H9 (cell line): ENCODE data around the gene TCF20. TPM values are rescaled to one million over a fixed set of nuclear protein-coding genes. Genes with fewer than 3 reads are reported as not detected.
A peak's percentile ranks its signal among the peaks of the same experiment; 100 is the strongest.

Experiments used
- DNase-seq: peaks from one replicate; pipeline ENCODE4 v3.0.0-alpha.2; 2017
- H2AFZ ChIP-seq: one replicate; pipeline ENCODE4 v1.6.1; 2013; ENCODE audit warnings: mild to moderate bottlenecking, low read length, control low read depth, moderate library complexity
- H2AK5ac ChIP-seq: 2 replicates; pipeline ENCODE4 v1.6.1; 2013; ENCODE audit warnings: low read length, control low read depth, mixed read lengths; ENCODE audit not compliant: insufficient read length
- H2BK120ac ChIP-seq: one replicate; pipeline ENCODE4 v1.6.1; 2013; ENCODE audit warnings: low read depth, mild to moderate bottlenecking, low read length, control low read depth, inconsistent platforms; ENCODE audit not compliant: poor library complexity, severe bottlenecking
- H2BK12ac ChIP-seq: 2 replicates; pipeline ENCODE4 v1.6.1; 2013; ENCODE audit warnings: low read length, control low read depth, mixed read lengths, low read depth; ENCODE audit not compliant: insufficient read length
- H2BK15ac ChIP-seq: 2 replicates; pipeline ENCODE4 v1.6.1; 2013; ENCODE audit warnings: low read depth, low read length, control low read depth
- H2BK20ac ChIP-seq: one replicate; pipeline ENCODE4 v1.6.1; 2013; ENCODE audit warnings: low read depth, mild to moderate bottlenecking, low read length, control low read depth, inconsistent platforms; ENCODE audit not compliant: poor library complexity, severe bottlenecking
- H2BK5ac ChIP-seq: 2 replicates; pipeline ENCODE4 v1.6.1; 2013; ENCODE audit warnings: low read length, control low read depth, mixed read lengths; ENCODE audit not compliant: insufficient read length
- H3K14ac ChIP-seq: 2 replicates; pipeline ENCODE4 v1.6.1; 2013; ENCODE audit warnings: low read length, control low read depth; ENCODE audit not compliant: insufficient read depth
- H3K18ac ChIP-seq: 2 replicates; pipeline ENCODE4 v1.6.1; 2013; ENCODE audit warnings: low read depth, mild to moderate bottlenecking, mixed read lengths, low read length, control low read depth; ENCODE audit not compliant: insufficient read length
- H3K23ac ChIP-seq: 2 replicates; pipeline ENCODE4 v1.6.1; 2013; ENCODE audit warnings: low read length, control low read depth, mixed read lengths, low read depth; ENCODE audit not compliant: insufficient read length
- H3K23me2 ChIP-seq: 2 replicates; pipeline ENCODE4 v1.6.1; 2013; ENCODE audit warnings: low read depth, mild to moderate bottlenecking, mixed read lengths, low read length, control low read depth; ENCODE audit not compliant: insufficient read length, poor library complexity, severe bottlenecking
- H3K27ac ChIP-seq: 2 replicates; pipeline ENCODE4 v1.5.1; 2013; ENCODE audit warnings: low read length, control low read depth, mixed read lengths, low read depth; ENCODE audit not compliant: insufficient read length
- H3K27me3 ChIP-seq: 2 replicates; pipeline ENCODE4 v1.6.1; 2013; ENCODE audit warnings: low read length, control low read depth, inconsistent platforms; ENCODE audit not compliant: insufficient read depth
- H3K4ac ChIP-seq: 2 replicates; pipeline ENCODE4 v1.6.1; 2013; ENCODE audit warnings: low read depth, mild to moderate bottlenecking, control low read depth, inconsistent platforms, low read length, moderate library complexity
- H3K4me1 ChIP-seq: 2 replicates; pipeline ENCODE4 v1.6.1; 2013; ENCODE audit warnings: low read length, control low read depth, inconsistent platforms; ENCODE audit not compliant: insufficient read depth
- H3K4me2 ChIP-seq: 2 replicates; pipeline ENCODE4 v1.6.1; 2013; ENCODE audit warnings: low read length, control low read depth, mixed read lengths; ENCODE audit not compliant: insufficient read length, insufficient read depth
- H3K56ac ChIP-seq: 2 replicates; pipeline ENCODE4 v1.6.1; 2013; ENCODE audit warnings: low read depth, mild to moderate bottlenecking, mixed read lengths, low read length, control low read depth; ENCODE audit not compliant: insufficient read length
- H3K79me1 ChIP-seq: 2 replicates; pipeline ENCODE4 v1.6.1; 2013; ENCODE audit warnings: low read depth, mild to moderate bottlenecking, moderate library complexity, low read length, control low read depth, inconsistent platforms; ENCODE audit not compliant: insufficient read depth, poor library complexity, severe bottlenecking
- H3K79me2 ChIP-seq: 2 replicates; pipeline ENCODE4 v1.6.1; 2013; ENCODE audit warnings: low read length, control low read depth, inconsistent platforms; ENCODE audit not compliant: insufficient read depth
- H3K9ac ChIP-seq: 2 replicates; pipeline ENCODE4 v1.6.1; 2013; ENCODE audit warnings: low read length, control low read depth, mixed read lengths; ENCODE audit not compliant: insufficient read length; ENCODE audit errors: extremely low read depth
- H3K9me3 ChIP-seq: one replicate; pipeline ENCODE4 v1.6.1; 2013; ENCODE audit warnings: low read depth, low read length, inconsistent platforms; ENCODE audit not compliant: control insufficient read depth
- H3T11ph ChIP-seq: one replicate; pipeline ENCODE4 v1.6.1; 2013; ENCODE audit warnings: mild to moderate bottlenecking, low read length, control low read depth, inconsistent platforms
- H4K20me1 ChIP-seq: one replicate; pipeline ENCODE4 v1.6.1; 2013; ENCODE audit not compliant: control insufficient read depth, insufficient read length, insufficient read depth
- H4K5ac ChIP-seq: 2 replicates; pipeline ENCODE4 v1.6.1; 2013; ENCODE audit warnings: low read depth, mild to moderate bottlenecking, mixed read lengths, low read length, control low read depth; ENCODE audit not compliant: insufficient read length
- H4K8ac ChIP-seq: replicated peaks from 2 replicates; pipeline ENCODE4 v1.6.1; 2013; ENCODE audit warnings: low read length, control low read depth, mixed read lengths, low read depth; ENCODE audit not compliant: insufficient read length
- H4K91ac ChIP-seq: 2 replicates; pipeline ENCODE4 v1.6.1; 2013; ENCODE audit warnings: low read depth, mild to moderate bottlenecking, moderate library complexity, mixed read lengths, low read length, control low read depth; ENCODE audit not compliant: insufficient read length
- H3K27ac Mint-ChIP-seq, 3 experiments: 2 replicates in 2 of 3; 3 replicates in 1 of 3; pipeline ENCODE4 v1.8.0; 2020 to 2021; ENCODE audit warnings: mixed read lengths in 3 of 3, mild to moderate bottlenecking in 1 of 3, moderate library complexity in 1 of 3
- H3K27me3 Mint-ChIP-seq: 2 replicates; pipeline ENCODE4 v1.8.0; 2021; ENCODE audit warnings: low read depth, mild to moderate bottlenecking, moderate library complexity, mixed read lengths
- H3K36me3 Mint-ChIP-seq, 3 experiments: 2 replicates in 2 of 3; 3 replicates in 1 of 3; pipeline ENCODE4 v1.8.0; 2020 to 2021; ENCODE audit warnings: low read depth in 3 of 3, mixed read lengths in 3 of 3; ENCODE audit not compliant: insufficient read depth in 1 of 3
- H3K4me1 Mint-ChIP-seq, 2 experiments: 2 replicates each; pipeline ENCODE4 v1.8.0; 2020; ENCODE audit warnings: mixed read lengths in 2 of 2
- H3K4me3 Mint-ChIP-seq, 2 experiments: 2 replicates in 1 of 2; 3 replicates in 1 of 2; pipeline ENCODE4 v1.8.0; 2020 to 2021; ENCODE audit warnings: mild to moderate bottlenecking in 2 of 2, mixed read lengths in 2 of 2, moderate library complexity in 1 of 2
- H3K9me3 Mint-ChIP-seq, 2 experiments: 2 replicates in 1 of 2; 3 replicates in 1 of 2; pipeline ENCODE4 v1.8.0; 2020; ENCODE audit warnings: mild to moderate bottlenecking in 2 of 2, mixed read lengths in 2 of 2, moderate library complexity in 1 of 2
- WGBS: extraction: QIAGEN DNeasy Blood & Tissue Kit; methylation state at CpG from one replicate; pipeline ENCODE4 v1.1.7; 2013; ENCODE audit warnings: missing lambda C conversion rate, low lambda C conversion rate, mixed read lengths; ENCODE audit not compliant: insufficient read length; ENCODE audit errors: extremely low coverage; 5-methylcytosine and 5-hydroxymethylcytosine counted together
- total RNA-seq: library from RNA; stranded (reverse); gene quantifications from 2 replicates; pipeline ENCODE4 v1.2.1, GENCODE V29; 2021
- TF ChIP-seq, protein P1 (sequence below): fragments of 200-600 bp; sonication (generic); conservative IDR thresholded peaks from 3 replicates; pipeline ENCODE4 v1.8.0; 2021; ENCODE audit warnings: antibody characterized with exemption, mild to moderate bottlenecking

TCF20 gene
- total RNA-seq, 1 experiment from 2014 or later = 75.6 TPM

DNA sequence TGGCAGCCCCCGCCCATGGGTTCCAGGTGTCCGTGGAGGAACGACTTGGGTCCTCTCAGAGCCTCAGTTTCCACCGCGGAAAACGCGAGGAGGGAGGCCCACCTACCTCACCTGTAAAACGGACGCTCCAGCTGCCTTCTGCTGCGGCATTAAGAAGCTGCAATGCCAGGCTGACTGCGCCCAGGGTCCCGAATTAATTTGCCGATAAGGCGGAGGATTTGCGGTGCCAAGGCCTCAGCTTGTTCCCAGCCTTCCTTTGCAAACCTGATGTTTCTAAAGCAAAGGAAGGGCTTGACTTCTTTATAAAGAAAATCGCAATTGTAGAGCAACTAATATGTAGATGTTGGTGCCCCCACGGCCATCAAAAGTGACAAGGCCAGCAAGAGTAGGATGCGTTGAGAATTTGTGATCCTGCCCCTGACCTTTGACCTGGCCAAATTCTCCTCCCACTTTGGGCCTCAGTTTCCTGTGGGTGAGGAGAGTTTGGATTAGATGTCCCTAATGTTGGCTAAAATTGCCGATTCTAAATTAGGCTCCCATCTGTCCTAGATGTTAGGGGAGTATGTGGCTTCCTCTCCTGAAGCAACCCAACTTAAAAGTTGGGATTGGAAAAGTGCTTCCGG is 849 bp upstream of the TCF20 start:
- Histone ChIP-seq H2BK15ac (no peak overlapping the region), H2BK20ac (no peak overlapping the region), H3K9me3 (no peaks in the 10 kb centered on the region), H3K18ac (peak overlapping the region; percentile 36), H3K4me1 (peaks cover 6% of the 10 kb centered on the region), H3K14ac (no peak overlapping the region), H3K56ac (no peak overlapping the region), H4K20me1 (no peaks in the 10 kb centered on the region), H3K27ac (no peak overlapping the region), H4K91ac (no peak overlapping the region), H2AK5ac (no peak overlapping the region), H3K4ac (no peak overlapping the region), H4K8ac (no peak overlapping the region), H2BK12ac (no peak overlapping the region), H3K27me3 (0 out of 2 replicates have a peak, but pooled peaks cover 3% of the 10 kb centered on the region), H3K4me2 (peak overlapping the region; percentile 24), H3K9ac (no peak overlapping the region), H3K79me1 (peaks cover 6% of the 10 kb centered on the region), H2BK120ac (no peak overlapping the region), H3K23me2 (peaks cover 7% of the 10 kb centered on the region), H2BK5ac (no peak overlapping the region), H2AFZ (no peak overlapping the region), H3K23ac (no peak overlapping the region), H4K5ac (no peak overlapping the region), H3K79me2 (peaks cover 15% of the 10 kb centered on the region; the same call in 1 of the 2 replicates), H3T11ph (no peak overlapping the region)
- no CpG with 5 or more reads among the region's 20 CpGs for WGBS
- Mint-ChIP-seq H3K36me3 (peaks cover 0 to 5% (median 4%) of the 10 kb centered on the region in 3 experiments; a peak in 6 of 7 replicates), H3K4me1 (peaks cover 41 to 45% of the 10 kb centered on the region in 2 experiments), H3K4me3 (peak overlapping the region; percentile 44 to 77; a peak in 4 of 5 replicates), H3K27ac (no peak overlapping the region), H3K9me3 (peaks cover 0 to 4% of the 10 kb centered on the region in 2 experiments; a peak in 3 of 5 replicates), H3K27me3 (peaks cover 34% of the 10 kb centered on the region)
- DNase-seq = no peak
- TF ChIP-seq, protein P1, sequence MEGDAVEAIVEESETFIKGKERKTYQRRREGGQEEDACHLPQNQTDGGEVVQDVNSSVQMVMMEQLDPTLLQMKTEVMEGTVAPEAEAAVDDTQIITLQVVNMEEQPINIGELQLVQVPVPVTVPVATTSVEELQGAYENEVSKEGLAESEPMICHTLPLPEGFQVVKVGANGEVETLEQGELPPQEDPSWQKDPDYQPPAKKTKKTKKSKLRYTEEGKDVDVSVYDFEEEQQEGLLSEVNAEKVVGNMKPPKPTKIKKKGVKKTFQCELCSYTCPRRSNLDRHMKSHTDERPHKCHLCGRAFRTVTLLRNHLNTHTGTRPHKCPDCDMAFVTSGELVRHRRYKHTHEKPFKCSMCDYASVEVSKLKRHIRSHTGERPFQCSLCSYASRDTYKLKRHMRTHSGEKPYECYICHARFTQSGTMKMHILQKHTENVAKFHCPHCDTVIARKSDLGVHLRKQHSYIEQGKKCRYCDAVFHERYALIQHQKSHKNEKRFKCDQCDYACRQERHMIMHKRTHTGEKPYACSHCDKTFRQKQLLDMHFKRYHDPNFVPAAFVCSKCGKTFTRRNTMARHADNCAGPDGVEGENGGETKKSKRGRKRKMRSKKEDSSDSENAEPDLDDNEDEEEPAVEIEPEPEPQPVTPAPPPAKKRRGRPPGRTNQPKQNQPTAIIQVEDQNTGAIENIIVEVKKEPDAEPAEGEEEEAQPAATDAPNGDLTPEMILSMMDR = no peak
